Activated CD8-positive, alpha-beta T cell treated with anti-CD3 and anti-CD28 coated beads for 36 hours (primary cell): ENCODE results near the gene SSX5. TPM values are rescaled to one million over a fixed set of nuclear protein-coding genes. Genes with fewer than 3 reads are reported as not detected.
"Not testable (repeated sequence)": the region's sequence is repeated elsewhere in the genome, so short reads cannot be mapped to it uniquely, and the experiment has no call there.

Experiments
- ATAC-seq: fragments of 200-7000 bp; cut with Tn5 transposase; one replicate; pipeline ENCODE4 v1.10.0; 2021; ENCODE audit warnings: mild to moderate bottlenecking, moderate library complexity
- CTCF ChIA-PET: fragments of 350-600 bp; sonication (Branson Sonifier 250); formaldehyde crosslinking; loops from one replicate; lab custom pipeline; 2021; ENCODE audit warnings: antibody characterized with exemption; lab: Charles Lee
- POLR2A ChIA-PET: fragments of 350-600 bp; sonication (Branson Sonifier 250); formaldehyde crosslinking; loops from one replicate; lab custom pipeline; 2021; ENCODE audit warnings: antibody characterized with exemption; lab: Charles Lee
- DNase-seq: peaks from one replicate; pipeline ENCODE4 v3.0.0-alpha.2; 2020
- H3K27ac Mint-ChIP-seq: one replicate; pipeline ENCODE4 v1.8.0; 2021; ENCODE audit warnings: mild to moderate bottlenecking, mixed read lengths
- H3K27me3 Mint-ChIP-seq: one replicate; pipeline ENCODE4 v1.8.0; 2021; ENCODE audit warnings: mixed read lengths
- H3K36me3 Mint-ChIP-seq: one replicate; pipeline ENCODE4 v1.8.0; 2021; ENCODE audit warnings: low read depth, mixed read lengths
- H3K4me1 Mint-ChIP-seq: one replicate; pipeline ENCODE4 v1.8.0; 2021; ENCODE audit warnings: low read depth, mixed read lengths
- H3K4me3 Mint-ChIP-seq: one replicate; pipeline ENCODE4 v1.8.0; 2021; ENCODE audit warnings: mild to moderate bottlenecking, moderate library complexity, mixed read lengths
- H3K9me3 Mint-ChIP-seq: one replicate; pipeline ENCODE4 v1.8.0; 2021; ENCODE audit warnings: mixed read lengths
- CTCF ChIP-seq: fragments of 200-600 bp; IDR thresholded peaks from one replicate; pipeline ENCODE4 v1.8.0; 2022; ENCODE audit warnings: antibody characterized with exemption, mild to moderate bottlenecking
- intact Hi-C: fragments of 100-400 bp; cut with micrococcal nuclease; formaldehyde crosslinking; loops from one replicate; pipeline ENCODE4 v1.10.0; 2022
- total RNA-seq, 2 experiments: library from RNA; stranded (reverse); gene quantifications; one replicate each; pipeline ENCODE4 v1.2.3, GENCODE V29; 2021

SSX5 gene
- total RNA-seq: not detected

GRCh38 chrX:48196745-48197201 is at the start of gene SSX5:
Gene SSX5, minus strand, starts transcription at chrX:48196795. Its CDS starts 1,437 bp downstream, at chrX:48195358.
- intact Hi-C loops: no loop called here
- no peak within 1 kb of the TSS for H3K4me3 Mint-ChIP-seq
- ChIA-PET POLR2A (no interaction called here), CTCF (no interaction called here)
- no peaks in the 10 kb centered on the region for H3K36me3 Mint-ChIP-seq
- DNase-seq: no peak
- H3K9me3 Mint-ChIP-seq: no peaks in the 10 kb centered on the region
- no peak within 1 kb of the TSS for H3K27ac Mint-ChIP-seq
- TF ChIP-seq CTCF: no peak
- no peak for ATAC-seq
- no peaks in the 10 kb centered on the region for H3K4me1 Mint-ChIP-seq
- H3K27me3 Mint-ChIP-seq: no peaks in the 10 kb centered on the region

- H3K27me3 Mint-ChIP-seq, H3K4me1 Mint-ChIP-seq, POLR2A ChIA-PET: not testable (repeated sequence)
These were observed 27.6 kb upstream of the SSX5 start for GRCh38 chrX:48224196-48224595.

GRCh38 chrX:48214341-48214740 is 17.7 kb upstream of the SSX5 start:
- H3K4me3 Mint-ChIP-seq, intact Hi-C loops, H3K27ac Mint-ChIP-seq, CTCF ChIA-PET, H3K9me3 Mint-ChIP-seq, DNase-seq, POLR2A ChIA-PET, H3K4me1 Mint-ChIP-seq, H3K36me3 Mint-ChIP-seq, ATAC-seq, H3K27me3 Mint-ChIP-seq: not testable (repeated sequence)

More at GRCh38 chrX:48224196-48224595, 27.6 kb upstream of the SSX5 start:
- CTCF ChIA-PET, intact Hi-C loops, H3K9me3 Mint-ChIP-seq, H3K27ac Mint-ChIP-seq, ATAC-seq, H3K36me3 Mint-ChIP-seq, H3K4me3 Mint-ChIP-seq, DNase-seq: not testable (repeated sequence)

GRCh38 chrX:48190024-48190423 is 6.6 kb downstream of the SSX5 start:
- ATAC-seq, intact Hi-C loops, H3K4me1 Mint-ChIP-seq, H3K9me3 Mint-ChIP-seq, H3K36me3 Mint-ChIP-seq, H3K27ac Mint-ChIP-seq, H3K27me3 Mint-ChIP-seq, POLR2A ChIA-PET, DNase-seq, CTCF ChIA-PET, H3K4me3 Mint-ChIP-seq: not testable (repeated sequence)

GRCh38 chrX:48181882-48182281 is 14.7 kb downstream of the SSX5 start:
- ATAC-seq, H3K27me3 Mint-ChIP-seq, POLR2A ChIA-PET, H3K4me3 Mint-ChIP-seq, intact Hi-C loops, H3K9me3 Mint-ChIP-seq, H3K4me1 Mint-ChIP-seq, DNase-seq, H3K27ac Mint-ChIP-seq, H3K36me3 Mint-ChIP-seq, CTCF ChIA-PET: not testable (repeated sequence)

GRCh38 chrX:48180811-48181210 is 15.8 kb downstream of the SSX5 start:
- ATAC-seq (no peak), DNase-seq (no peak)
- CTCF ChIA-PET: no interaction called here
- intact Hi-C loops: no loop called here
- H3K4me3 Mint-ChIP-seq: no peak overlapping the region
- H3K36me3 Mint-ChIP-seq: no peaks in the 10 kb centered on the region
- no peaks in the 10 kb centered on the region for H3K4me1 Mint-ChIP-seq
- no peak for TF ChIP-seq CTCF
- H3K27me3 Mint-ChIP-seq: peaks cover 7% of the 10 kb centered on the region
- POLR2A ChIA-PET: no interaction called here
- H3K27ac Mint-ChIP-seq: no peak overlapping the region
- no peaks in the 10 kb centered on the region for H3K9me3 Mint-ChIP-seq

GRCh38 chrX:48179691-48180090 is 16.9 kb downstream of the SSX5 start:
- POLR2A ChIA-PET: no interaction called here
- no peaks in the 10 kb centered on the region for H3K4me1 Mint-ChIP-seq
- no peak for TF ChIP-seq CTCF
- H3K36me3 Mint-ChIP-seq: no peaks in the 10 kb centered on the region
- CTCF ChIA-PET: no interaction called here
- intact Hi-C loops: no loop called here
- ATAC-seq: no peak
- peaks cover 4% of the 10 kb centered on the region for H3K27me3 Mint-ChIP-seq
- H3K9me3 Mint-ChIP-seq: no peaks in the 10 kb centered on the region
- no peak overlapping the region for H3K4me3 Mint-ChIP-seq
- no peak overlapping the region for H3K27ac Mint-ChIP-seq
- no peak for DNase-seq

GRCh38 chrX:48166322-48166721 is 30.3 kb downstream of the SSX5 start:
- H3K4me1 Mint-ChIP-seq, H3K27me3 Mint-ChIP-seq, CTCF ChIA-PET, DNase-seq, H3K9me3 Mint-ChIP-seq, intact Hi-C loops, ATAC-seq, H3K36me3 Mint-ChIP-seq, H3K4me3 Mint-ChIP-seq, H3K27ac Mint-ChIP-seq, POLR2A ChIA-PET: not testable (repeated sequence)
